GM19035 (cell line): ENCODE results near the gene LSM14A.
"Not testable (repeated sequence)": the region's sequence is repeated elsewhere in the genome, so short reads cannot be mapped to it uniquely, and the experiment has no call there.

Experiments used
- ATAC-seq: cut with Tn5 transposase; IDR thresholded peaks from one replicate; pipeline ENCODE4 v1.9.1; 2021; ENCODE audit not compliant: unreplicated experiment

LSM14A gene

GRCh38 chr19:34226036-34226435 is 53.7 kb downstream of the LSM14A start:
- ATAC-seq = no peak

GRCh38 chr19:34228347-34228746 is 56.0 kb downstream of the LSM14A start:
- ATAC-seq = no peak

GRCh38 chr19:34228762-34229161 is 56.5 kb downstream of the LSM14A start:
- ATAC-seq = no peak

- ATAC-seq = no peak
These were observed 57.4 kb downstream of the LSM14A start for GRCh38 chr19:34229721-34230120.

- no peak for ATAC-seq
These were observed 58.5 kb downstream of the LSM14A start for GRCh38 chr19:34230820-34231219.

GRCh38 chr19:34231439-34231838 is 59.1 kb downstream of the LSM14A start:
- no peak for ATAC-seq

- ATAC-seq = no peak
These were observed 60.5 kb downstream of the LSM14A start for GRCh38 chr19:34232566-34233481.

GRCh38 chr19:34235425-34235940 is 63.2 kb downstream of the LSM14A start:
- no peak for ATAC-seq

- no peak for ATAC-seq
These were observed 64.0 kb downstream of the LSM14A start for GRCh38 chr19:34236035-34236987.

GRCh38 chr19:34237283-34237682 is 65.0 kb downstream of the LSM14A start:
- ATAC-seq = no peak

- ATAC-seq = no peak
These were observed 65.6 kb downstream of the LSM14A start for GRCh38 chr19:34237939-34238338.

- ATAC-seq = no peak
These were observed 69.4 kb downstream of the LSM14A start for GRCh38 chr19:34241513-34242337.

- not testable (repeated sequence) for ATAC-seq
These were observed 71.0 kb downstream of the LSM14A start for GRCh38 chr19:34243138-34243875.

GRCh38 chr19:34243876-34244578 is 71.7 kb downstream of the LSM14A start:
- no peak for ATAC-seq

GRCh38 chr19:34244611-34245299 is 72.5 kb downstream of the LSM14A start:
- no peak for ATAC-seq

GRCh38 chr19:34246340-34246739 is 74.0 kb downstream of the LSM14A start:
- no peak for ATAC-seq

- no peak for ATAC-seq
These were observed 76.6 kb downstream of the LSM14A start for GRCh38 chr19:34248941-34249340.

- not testable (repeated sequence) for ATAC-seq
These were observed 80.9 kb downstream of the LSM14A start for GRCh38 chr19:34253167-34253566.

GRCh38 chr19:34253681-34254045 is 81.4 kb downstream of the LSM14A start:
- ATAC-seq = not testable (repeated sequence)
